ENCODE measurements around the gene ERBB4.
"Not testable (repeated sequence)": the region's sequence is repeated elsewhere in the genome, so short reads cannot be mapped to it uniquely, and the experiment has no call there.

The ERBB4 gene

DNA sequence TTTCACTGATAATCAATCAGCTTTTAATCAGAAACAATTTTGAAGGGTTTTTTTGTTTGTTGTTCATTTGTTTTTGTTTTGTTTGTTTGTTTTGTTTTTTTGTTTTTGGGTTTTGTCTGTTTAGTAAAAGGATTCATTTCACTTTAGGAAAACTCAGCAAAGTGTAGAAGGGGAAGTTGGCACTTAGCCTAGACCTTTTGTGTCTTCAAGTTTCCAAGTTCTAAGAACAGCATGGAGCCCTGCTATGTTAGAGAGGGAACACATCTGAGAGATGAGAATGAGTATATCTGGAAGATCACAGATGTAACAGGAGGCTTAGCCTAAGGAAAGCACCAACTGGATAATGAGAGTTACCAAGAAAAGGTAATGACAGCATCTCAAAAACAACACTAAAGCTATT lies 501.5 kb downstream of the ERBB4 start:
- DNase-seq, result no peak

DNA sequence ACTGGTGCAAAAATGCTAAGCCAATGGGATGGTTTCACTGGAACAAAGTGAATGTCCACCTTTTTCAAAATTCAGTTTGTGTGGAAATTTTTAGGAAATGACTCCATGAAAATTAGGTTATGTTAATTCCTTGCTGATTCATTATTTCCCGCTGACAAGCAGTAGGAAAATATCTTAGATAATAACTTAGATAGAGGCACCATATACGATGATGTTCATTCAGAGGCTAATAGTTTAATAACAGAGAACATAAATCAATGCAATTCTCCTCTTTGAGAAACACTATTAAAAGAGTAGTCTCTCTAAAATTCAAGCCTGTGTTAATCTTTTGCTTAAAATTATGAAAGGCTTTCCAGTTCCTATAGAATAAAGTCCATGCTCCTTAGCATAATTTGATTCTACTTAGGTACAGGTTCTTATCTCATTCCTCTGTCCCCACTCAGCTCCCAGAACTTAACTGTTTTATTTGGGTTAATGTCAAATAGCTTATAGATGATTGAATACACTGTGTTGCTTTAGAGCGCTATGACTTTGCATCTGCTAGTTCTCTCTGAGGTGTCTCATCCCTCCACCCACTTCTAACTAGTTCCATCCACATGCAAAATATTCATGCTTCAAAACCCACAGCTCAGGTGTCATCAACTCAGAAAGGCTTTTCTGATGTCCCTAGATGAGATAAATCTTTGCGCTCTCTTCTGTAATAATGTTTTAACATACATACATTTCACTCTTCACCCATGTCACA lies 503.6 kb downstream of the ERBB4 start:
- no peak for DNase-seq

DNA sequence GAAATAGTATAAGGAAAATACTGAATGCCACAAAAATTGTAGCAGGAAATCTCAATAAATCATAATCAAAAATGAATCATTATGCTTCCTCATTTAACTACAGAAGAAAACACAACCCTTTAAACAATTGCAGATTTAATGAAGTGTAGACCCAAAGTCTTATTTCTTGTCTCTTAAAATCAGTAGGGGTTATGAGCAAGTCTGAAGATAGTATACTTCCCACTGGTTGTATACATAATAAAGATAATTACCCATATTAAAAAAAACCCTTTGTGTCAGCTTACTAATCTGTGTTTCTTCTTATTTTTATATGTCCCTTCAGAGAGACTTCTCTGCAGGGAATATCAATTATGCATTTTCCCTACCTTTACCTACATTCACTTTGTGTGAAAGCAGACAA lies 504.7 kb downstream of the ERBB4 start:
- no peak for DNase-seq

DNA sequence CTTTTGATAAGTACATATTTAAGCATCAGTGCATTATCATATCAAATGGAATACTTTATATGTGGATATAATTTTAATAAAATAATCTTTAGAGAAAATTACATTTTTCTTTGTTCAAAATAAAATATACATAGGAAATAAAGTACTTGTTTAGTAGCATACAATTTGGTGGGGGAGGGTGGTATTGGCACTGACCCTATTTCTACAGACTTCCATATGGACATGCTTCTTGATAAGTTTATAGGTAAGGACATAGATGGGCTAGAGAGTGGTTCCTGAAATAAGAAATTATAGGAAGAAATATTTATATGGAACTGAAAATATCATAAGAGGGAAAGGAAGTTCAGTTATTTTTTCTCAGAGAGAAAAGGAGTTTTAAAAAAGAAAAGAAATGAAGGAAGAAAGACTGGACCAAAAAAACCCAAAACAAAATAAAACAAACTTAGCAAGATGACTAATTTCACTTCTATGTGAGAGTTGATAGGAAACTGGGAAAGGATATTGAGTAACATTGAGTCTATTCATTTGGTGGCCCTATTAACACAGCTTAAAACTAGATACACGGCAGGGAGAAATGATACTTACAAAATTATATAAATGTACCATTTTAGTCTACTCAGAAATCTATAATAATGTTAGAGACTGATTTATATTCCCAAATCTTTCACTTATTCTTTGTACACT lies 505.9 kb downstream of the ERBB4 start:
- DNase-seq, result no peak

DNA sequence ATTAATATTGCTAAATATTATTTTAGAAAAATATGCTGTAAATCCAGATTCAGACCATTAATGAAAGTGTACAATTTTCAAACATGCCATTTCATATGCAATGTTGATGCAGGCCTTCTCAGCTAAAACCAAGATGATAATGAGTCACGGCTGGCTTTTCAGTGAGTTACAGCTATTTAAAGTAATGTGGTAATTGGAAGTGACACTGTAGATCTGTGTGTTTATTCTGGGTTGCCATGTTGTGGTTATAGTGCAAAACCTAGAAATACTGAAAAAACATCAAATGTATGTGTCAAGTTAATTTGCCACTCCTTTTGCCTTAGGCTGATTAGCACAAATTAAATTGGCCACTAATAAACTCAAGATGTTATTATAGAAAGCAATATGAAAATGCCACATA lies 506.6 kb downstream of the ERBB4 start:
- DNase-seq, result no peak

DNA sequence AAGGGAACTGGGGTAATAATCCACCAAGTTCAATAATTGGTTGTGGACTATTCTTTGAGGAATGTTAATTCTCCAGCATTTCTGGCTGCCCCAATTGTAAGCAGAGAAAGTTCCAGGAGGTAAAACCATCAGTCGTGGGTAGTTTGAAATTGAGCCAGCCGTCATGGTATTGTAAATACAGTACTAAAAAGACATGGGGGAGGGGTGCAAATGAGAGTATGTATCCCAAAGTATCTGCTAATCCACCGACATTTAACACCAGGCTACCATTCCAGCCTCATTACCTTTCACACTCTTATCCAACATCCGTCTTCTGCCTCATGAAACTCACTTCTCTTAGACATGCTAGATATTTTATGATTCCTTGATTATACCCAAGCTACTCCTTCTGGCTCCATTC lies 507.9 kb downstream of the ERBB4 start:
- DNase-seq, result no peak

DNA sequence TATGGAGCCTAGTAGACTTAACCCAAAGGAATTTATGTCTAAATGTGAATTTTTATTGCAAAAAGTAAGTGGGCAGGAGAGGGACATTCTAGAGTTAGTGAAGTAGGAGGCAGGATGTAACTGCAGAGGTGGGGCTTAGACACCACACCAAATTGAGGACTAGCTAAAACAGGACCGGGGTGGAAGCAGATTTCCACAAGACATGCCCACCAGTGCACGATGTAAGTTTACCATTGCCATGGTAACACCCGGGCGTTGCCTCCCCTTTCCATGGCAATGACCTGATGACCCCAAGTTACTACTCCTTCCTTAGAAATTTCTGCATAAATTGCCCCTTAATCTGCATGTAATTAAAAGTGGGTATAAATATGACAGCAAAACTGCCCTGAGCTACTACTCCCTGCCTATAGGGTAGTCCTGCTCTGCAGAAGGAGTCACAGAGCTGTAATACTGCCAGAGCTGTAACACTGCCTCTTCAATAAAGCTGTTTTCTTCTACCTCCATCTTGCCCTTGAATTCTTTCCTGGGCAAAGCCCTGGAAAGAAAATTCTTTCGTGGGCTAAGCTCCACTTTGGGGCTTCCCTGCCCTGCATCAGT lies 509.7 kb downstream of the ERBB4 start:
- no peak for DNase-seq

DNA sequence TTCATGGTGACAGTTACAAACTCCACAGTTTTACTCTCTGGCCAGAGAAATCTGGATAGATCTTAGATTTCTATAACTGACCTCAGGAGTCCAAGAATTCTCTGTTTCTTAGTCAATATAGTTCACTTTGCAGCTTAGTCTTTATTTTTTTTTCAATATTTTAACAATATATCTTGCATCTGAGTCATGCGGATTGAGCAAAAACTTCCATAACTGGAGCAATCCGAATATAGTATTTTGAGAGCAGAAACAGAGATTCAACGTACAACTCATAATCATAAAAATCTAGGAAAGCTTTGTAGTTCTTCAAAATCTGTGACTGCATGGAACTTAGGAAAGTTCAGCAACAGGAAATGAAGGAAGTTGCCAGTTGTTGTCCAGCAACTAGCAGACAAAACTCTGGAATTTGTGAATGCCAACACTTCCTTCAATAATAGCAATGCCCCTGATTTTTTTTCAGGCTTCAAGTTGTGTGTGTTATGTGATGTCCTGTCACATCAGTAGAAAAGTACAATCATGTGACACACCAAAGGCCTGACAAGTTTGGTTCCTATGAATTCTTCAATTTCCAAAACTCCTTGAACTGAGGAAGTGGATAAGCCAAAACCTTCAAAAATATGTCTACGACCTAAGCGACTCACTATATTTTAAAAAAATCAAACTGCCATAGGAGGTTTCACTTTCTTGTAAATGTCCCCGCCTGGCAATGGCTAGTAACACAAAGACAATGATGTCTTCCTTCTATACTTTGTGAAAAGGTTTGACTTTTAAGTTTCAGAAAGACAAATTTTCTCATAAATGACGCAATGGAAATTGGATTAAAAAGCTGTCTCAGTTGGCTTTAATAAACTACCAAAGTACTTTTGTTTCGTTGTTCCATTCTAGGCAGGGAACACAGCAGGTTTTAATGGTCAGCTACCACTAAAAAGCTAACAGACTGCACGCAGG lies 510.6 kb downstream of the ERBB4 start:
- DNase-seq, result no peak

DNA sequence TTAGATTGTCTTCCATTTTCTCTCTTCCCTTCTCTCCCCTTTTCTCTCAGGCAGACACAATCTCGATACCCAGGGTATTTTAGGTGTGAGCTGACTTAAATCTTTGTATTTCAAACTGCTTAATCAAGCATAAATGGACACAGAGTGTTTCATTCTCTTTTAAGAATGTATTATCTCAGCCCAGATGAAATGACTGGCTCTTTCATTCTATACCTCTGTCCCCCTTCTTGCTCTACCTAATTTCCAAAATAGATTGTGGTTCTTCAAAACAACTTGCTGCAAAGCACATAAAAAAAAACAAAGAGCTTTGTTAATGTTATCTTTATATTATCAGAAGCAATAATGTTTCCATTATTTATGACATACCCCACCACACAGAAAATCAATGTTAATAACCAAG lies 514.6 kb downstream of the ERBB4 start:
- no peak for DNase-seq

DNA sequence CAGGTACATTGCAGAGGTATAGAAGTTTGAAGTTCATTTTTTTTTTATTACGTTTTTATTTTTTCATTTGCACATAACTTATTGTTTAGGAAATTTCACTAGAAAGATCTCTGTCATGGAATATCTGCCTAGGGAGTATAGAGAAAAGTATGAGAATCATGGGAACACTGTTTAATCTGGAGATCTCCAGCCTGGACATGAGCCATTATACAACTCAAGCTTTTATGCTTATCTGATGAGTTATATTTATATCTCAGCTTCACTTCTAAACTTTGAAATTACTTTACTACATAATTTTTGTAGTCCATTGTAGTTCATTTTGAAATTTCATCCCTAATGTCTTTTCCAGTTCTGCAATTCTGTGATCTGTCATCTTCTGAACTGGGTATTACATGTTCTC lies 515.6 kb downstream of the ERBB4 start:
- DNase-seq, result no peak

DNA sequence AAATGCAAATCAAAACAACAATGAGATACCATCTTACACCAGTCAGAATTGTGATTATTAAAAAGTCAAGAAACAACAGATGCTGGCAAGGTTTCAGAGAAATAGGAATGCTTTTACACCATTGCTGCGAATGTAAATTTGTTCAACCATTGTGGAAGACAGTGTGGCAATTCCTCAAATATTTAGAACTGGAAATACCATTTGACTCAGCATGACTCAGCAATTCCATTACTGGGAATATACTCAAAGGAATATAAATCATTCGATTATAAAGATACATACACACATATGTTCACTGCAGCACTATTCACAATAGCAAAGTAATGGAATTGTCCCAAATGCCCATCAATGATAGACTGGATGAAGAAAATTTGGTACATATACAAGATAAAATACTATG lies 516.7 kb downstream of the ERBB4 start:
- no peak for DNase-seq

DNA sequence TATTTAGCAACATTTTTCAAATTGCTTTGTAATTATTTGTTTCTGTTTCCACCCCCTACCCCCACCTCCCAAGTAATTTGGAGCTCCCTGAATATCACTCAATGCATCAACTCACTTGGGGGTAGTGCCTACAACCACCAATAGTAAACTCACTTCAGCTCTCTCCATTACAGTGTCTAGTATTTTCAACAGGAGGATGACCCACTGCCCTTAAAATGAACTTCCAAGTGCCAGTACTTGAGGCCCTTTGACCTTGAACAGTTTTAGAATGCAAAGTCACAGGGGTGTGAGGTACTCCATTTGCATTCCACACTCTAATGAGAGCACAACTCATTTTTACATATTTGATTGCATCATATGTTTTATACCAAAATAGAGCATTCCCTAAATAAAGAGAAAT lies 523.0 kb downstream of the ERBB4 start:
- DNase-seq, result no peak

DNA sequence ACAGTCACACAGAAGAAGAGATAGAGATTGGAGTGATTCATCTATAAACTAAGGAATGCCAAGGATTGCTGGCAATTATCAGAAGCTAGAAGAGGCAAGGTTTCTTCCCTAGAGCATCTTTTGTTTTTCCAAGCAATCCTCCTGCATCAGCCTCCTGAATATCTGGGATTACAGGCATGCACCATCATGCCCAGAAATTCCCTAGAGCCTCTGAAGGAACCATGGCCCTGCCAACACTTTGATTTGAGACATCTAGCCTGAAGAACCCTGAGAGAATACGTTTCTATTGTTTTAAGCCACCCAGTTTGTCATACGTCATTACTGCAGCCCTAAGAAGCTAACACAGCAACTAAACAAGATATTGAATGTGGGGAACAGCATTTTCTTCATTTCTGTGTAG lies 525.0 kb downstream of the ERBB4 start:
- no peak for DNase-seq

DNA sequence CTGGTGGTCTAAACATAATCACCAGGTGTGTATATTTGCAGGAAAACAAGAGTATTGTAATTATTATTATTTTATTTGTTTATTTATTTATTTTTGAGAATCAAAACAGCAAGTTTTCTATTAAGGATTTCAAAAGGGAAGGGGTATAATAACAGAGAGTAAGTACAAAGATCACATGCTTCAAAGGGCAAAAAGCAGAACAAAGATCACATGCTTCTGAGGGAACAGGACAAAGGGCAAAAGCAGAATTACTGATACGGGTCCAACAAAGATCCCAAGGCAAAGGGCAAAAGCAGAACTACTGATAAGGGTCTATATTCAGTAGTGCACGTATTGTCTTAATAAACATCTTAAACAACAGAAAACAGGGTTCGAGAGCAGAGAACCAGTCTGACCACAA lies 528.3 kb downstream of the ERBB4 start:
- DNase-seq, result not testable (repeated sequence)

DNA sequence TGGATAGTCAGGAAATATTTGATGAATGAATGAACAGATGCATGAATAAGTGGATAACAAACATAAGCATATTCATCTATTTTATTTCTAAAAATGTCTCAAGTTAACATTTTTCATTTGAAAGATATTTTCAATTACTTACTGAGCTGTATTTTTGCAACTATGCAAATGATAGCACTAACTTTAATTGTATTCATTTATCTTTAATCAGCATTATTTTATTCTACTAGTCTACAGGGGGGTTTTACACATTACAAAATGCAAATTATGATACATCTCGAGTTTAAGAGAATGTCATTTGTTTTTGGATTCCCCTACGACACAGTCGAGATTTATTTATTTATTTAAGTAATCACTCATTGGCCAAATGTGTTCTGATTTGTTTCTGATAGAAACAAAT lies 530.6 kb downstream of the ERBB4 start:
- DNase-seq, result no peak

DNA sequence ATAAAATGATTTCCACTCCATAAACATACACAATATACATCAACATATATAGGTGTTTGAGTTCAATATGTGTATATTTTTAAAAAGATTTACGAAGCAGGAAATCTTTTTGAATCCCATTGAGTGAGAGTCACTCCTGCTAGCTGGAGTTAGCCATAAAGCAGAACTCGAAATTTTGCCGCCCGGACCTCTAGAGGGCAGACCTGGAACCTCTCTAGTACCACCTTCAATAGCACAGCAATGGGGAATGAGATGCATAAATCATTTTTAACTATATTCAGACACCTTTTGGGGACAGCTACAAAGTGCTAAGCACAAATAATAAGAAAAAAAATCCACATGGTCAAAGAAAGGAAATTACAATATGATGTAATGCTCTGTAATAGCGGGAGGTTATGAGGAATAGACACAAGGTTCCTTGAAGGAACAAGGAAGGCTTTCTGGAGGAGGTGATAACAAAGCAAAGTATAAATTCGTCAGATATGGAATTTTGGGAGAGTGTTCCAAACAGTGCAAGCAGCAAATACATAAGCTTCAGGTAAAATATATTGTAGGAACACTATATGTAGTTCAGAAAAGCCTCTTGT lies 533.4 kb downstream of the ERBB4 start:
- DNase-seq, result no peak

DNA sequence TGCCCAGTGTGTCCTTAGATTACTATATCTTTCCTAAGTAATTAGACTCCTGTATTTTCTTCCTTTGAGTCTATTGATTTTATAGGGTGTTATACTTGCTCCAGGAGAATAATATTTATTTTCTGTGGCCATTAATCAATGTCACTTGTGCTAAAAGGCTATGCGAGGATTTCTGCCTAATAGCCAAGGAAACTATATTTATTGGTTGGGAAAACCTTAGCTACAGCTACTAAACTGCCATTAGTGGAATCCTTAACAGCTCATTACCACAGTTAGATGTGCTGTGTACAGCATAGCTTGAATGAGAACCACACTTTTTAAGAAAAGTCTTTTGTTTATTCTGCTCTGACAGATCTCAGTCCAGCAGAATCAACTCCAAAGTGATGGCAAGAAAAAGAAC lies 537.3 kb downstream of the ERBB4 start:
- no peak for DNase-seq

DNA sequence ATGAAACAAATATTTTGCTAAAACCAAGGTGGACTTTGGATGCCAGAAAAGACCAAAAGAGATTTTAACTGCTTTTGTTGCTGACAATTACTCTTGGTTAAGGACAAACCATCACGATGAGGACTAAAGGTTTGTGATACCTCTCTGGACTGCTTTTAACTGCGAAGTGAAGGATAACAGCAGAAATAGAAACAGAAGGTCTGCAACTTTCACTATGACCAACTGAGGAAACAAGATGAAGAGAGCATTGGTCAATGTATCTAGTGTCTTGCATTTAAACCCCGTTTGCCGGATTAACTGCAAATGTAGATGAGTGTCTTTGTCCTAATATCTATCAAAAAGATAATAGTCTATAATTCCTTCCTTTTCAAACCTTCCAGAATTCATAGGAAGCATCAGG lies 541.7 kb downstream of the ERBB4 start:
- no peak for DNase-seq

DNA sequence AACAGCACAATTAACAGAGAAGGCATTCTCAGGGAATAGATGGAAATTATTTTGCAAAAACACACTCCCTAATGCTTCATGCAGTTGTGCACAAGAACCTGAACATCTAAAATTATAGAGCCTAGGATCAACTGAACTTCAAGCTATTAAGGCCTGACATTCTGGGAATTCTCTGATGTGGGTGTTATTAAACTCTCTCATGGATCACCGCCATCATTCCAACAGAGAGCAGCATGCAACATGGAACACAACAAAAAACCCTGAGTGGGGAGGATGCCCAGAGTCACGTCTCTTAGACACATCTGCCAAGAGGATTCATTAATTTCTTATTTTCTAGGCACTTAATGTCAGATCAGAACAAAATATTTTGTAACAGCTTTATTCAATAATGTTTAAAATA lies 543.8 kb downstream of the ERBB4 start:
- DNase-seq, result no peak

DNA sequence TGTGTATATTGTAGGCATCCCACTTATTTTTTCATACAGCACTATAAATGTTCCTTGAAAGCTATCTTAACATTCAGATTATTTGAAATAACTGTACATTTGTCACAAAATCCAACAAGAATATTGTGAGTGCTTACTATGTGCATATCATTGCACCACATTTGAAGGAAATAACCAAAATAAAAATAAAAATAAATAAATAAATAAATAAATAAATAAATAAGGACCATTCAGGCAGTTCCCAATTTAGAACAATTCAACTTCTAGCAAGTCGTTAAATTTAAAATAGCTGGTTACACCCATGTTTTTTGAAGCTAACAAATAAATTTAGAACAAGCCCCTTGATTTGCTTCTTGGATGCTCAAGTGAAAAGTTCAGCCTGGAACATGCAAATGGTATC lies 548.3 kb downstream of the ERBB4 start:
- DNase-seq, result no peak

DNA sequence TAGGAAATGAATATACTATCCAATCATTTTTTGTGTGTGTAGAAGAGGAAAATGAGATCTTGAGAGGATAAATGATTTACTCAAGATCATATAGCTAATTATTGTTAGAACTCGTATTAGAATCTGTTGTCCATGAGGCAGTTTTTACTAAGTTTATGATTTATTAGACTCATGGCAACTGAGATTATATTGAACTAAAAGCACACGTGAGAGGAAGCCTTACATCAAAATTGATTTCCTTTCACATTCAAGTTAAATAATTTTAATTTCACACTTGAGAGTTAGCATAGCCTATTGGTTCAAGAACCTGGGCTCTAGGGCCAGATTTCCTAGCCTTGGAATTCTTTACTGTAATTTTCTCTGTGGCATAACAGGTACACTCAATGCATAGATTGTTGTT lies 552.3 kb downstream of the ERBB4 start:
- DNase-seq, result no peak

DNA sequence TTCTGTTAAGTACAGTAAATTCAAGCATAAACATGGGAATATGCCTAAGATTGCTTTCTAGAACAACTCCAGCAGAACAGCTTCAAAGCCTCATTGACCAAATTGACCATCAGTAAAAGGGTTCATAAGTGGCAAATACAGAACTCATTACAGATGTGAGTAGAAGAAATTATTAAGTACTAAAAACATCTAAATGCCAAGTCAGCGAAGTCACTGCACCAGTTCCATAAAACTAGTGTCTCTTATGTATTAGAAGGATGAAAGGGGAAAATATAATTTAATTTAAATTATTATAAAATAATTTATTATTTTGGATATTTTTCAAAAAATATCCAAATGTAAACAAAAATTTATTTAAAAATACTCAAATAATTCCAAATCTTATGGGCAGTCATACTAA lies 553.2 kb downstream of the ERBB4 start:
- DNase-seq, result no peak

DNA sequence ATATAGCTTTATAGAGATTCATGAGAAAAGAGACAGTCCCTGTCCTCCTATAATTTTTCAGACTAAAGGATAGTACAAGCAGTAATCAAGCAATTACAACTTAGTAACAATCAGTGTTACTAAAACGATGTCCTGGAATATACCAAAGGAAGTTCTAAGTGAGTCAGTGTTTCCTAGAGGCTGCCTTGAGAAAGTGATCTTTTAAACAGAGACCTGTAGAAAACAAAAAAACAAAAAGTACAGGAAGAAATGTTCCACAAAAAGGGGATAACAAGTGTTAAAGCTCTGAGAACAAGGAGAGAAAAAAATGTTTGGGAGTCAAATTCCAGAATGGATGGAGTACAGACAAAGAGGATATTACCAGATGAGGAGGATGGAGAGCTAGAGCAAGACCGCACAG lies 556.4 kb downstream of the ERBB4 start:
- DNase-seq, result no peak
